ENCODE results near the gene SLC26A8. TPM values are rescaled to one million over a fixed set of nuclear protein-coding genes. Genes with fewer than 3 reads are reported as not detected.
A peak's percentile ranks its signal among the peaks of the same experiment; 100 is the strongest.

Gene SLC26A8
- total RNA-seq, 2 experiments from 2014 or later = not detected

GRCh38 chr6:36052097-36052496 is 27.7 kb upstream of the SLC26A8 start:
- intact Hi-C loops (cut with DNase I, micrococcal nuclease) = no loop called here
- H3K27me3 Mint-ChIP-seq = no peaks in the 10 kb centered on the region
- H3K4me3 Mint-ChIP-seq = no peak overlapping the region
- H3K9me3 Mint-ChIP-seq = no peaks in the 10 kb centered on the region
- H3K4me1 Mint-ChIP-seq (ENCODE audit: low read depth) = peaks cover 25% of the 10 kb centered on the region
- no peak for TF ChIP-seq CTCF (IDR thresholded peaks at IDR 0.05)
- H3K36me3 Mint-ChIP-seq (ENCODE audit: low read depth) = peaks cover 32% of the 10 kb centered on the region
- ATAC-seq (ENCODE audit: poor library complexity) = no peak
- Histone ChIP-seq H3K9me3 (ENCODE audit: control insufficient read depth in 1 of 2, insufficient read depth in 1 of 2, low read length in 2 of 2) (no peaks in the 10 kb centered on the region), H3K4me1 (ENCODE audit: insufficient read depth, low read length) (peaks cover 27% of the 10 kb centered on the region), H3K4me3 (ENCODE audit: low read length) (no peak overlapping the region), H3K36me3 (ENCODE audit: insufficient read depth, low read length) (peaks cover 33% of the 10 kb centered on the region), H3K27me3 (ENCODE audit: control insufficient read depth in 1 of 2, insufficient read depth in 2 of 2, low read length in 2 of 2) (no peaks in the 10 kb centered on the region), H3K27ac (ENCODE audit: low read depth in 1 of 2, low read length in 2 of 2) (no peak overlapping the region)
- ChIA-PET POLR2A (interaction anchor here (1.4 to 2.2 kb wide), 2 partner anchors 24 to 43 kb away, joined by 4 to 9 read pairs; partner anchors contain the start of gene MAPK14), CTCF (interaction anchor here (2.3 kb wide), 1 partner anchor 43 kb away, joined by 6 read pairs; no protein-coding TSS in a partner anchor)
- no peak for DNase-seq
- H3K27ac Mint-ChIP-seq = no peak overlapping the region

- DNase-seq (no peak), ATAC-seq (ENCODE audit: poor library complexity) (no peak)
- Mint-ChIP-seq H3K4me3 (no peak overlapping the region), H3K27ac (no peak overlapping the region), H3K9me3 (no peaks in the 10 kb centered on the region), H3K36me3 (ENCODE audit: low read depth) (peaks cover 24% of the 10 kb centered on the region), H3K27me3 (no peaks in the 10 kb centered on the region), H3K4me1 (ENCODE audit: low read depth) (peaks cover 22% of the 10 kb centered on the region)
- CTCF ChIA-PET = interaction anchor here (0.7 to 2.3 kb wide), 2 partner anchors 44 to 471 kb away, joined by 3 to 6 read pairs; no protein-coding TSS in a partner anchor
- Histone ChIP-seq H3K4me1 (ENCODE audit: insufficient read depth, low read length) (peaks cover 27% of the 10 kb centered on the region), H3K36me3 (ENCODE audit: insufficient read depth, low read length) (peaks cover 27% of the 10 kb centered on the region), H3K4me3 (ENCODE audit: low read length) (no peak overlapping the region), H3K27ac (ENCODE audit: low read depth in 1 of 2, low read length in 2 of 2) (no peak overlapping the region), H3K9me3 (ENCODE audit: control insufficient read depth in 1 of 2, insufficient read depth in 1 of 2, low read length in 2 of 2) (no peaks in the 10 kb centered on the region), H3K27me3 (ENCODE audit: control insufficient read depth in 1 of 2, insufficient read depth in 2 of 2, low read length in 2 of 2) (no peaks in the 10 kb centered on the region)
- no peak for TF ChIP-seq CTCF (IDR thresholded peaks at IDR 0.05)
- POLR2A ChIA-PET = interaction anchor here (1.4 to 2.2 kb wide), 2 partner anchors 23 to 44 kb away, joined by 4 to 9 read pairs; partner anchors contain the start of gene MAPK14
- intact Hi-C loops (cut with DNase I, micrococcal nuclease) = no loop called here
Observed at GRCh38 chr6:36050947-36051710, 26.7 kb upstream of the SLC26A8 start.

- peaks cover 26% of the 10 kb centered on the region for H3K36me3 ChIP-seq (ENCODE audit: insufficient read depth, low read length)
- TF ChIP-seq CTCF (IDR thresholded peaks at IDR 0.05) = no peak
- Mint-ChIP-seq H3K27ac (no peak overlapping the region), H3K4me1 (ENCODE audit: low read depth) (peaks cover 18% of the 10 kb centered on the region), H3K9me3 (no peaks in the 10 kb centered on the region), H3K36me3 (ENCODE audit: low read depth) (peaks cover 18% of the 10 kb centered on the region), H3K27me3 (no peaks in the 10 kb centered on the region), H3K4me3 (no peak overlapping the region)
- no peak overlapping the region for H3K4me3 ChIP-seq (ENCODE audit: low read length)
- CTCF ChIA-PET = no interaction called here
- peak; percentile 55 for ATAC-seq (ENCODE audit: poor library complexity)
- DNase-seq = peak in 1 of 14 experiments; percentile 27
- POLR2A ChIA-PET = no interaction called here
- no peaks in the 10 kb centered on the region for H3K9me3 ChIP-seq (ENCODE audit: control insufficient read depth in 1 of 2, insufficient read depth in 1 of 2, low read length in 2 of 2)
- H3K4me1 ChIP-seq (ENCODE audit: insufficient read depth, low read length) = peaks cover 27% of the 10 kb centered on the region
- no peaks in the 10 kb centered on the region for H3K27me3 ChIP-seq (ENCODE audit: control insufficient read depth in 1 of 2, insufficient read depth in 2 of 2, low read length in 2 of 2)
- intact Hi-C loops (cut with DNase I, micrococcal nuclease) = no loop called here
- H3K27ac ChIP-seq (ENCODE audit: low read depth in 1 of 2, low read length in 2 of 2) = no peak overlapping the region
Observed at GRCh38 chr6:36050305-36050704, 25.9 kb upstream of the SLC26A8 start.
